Tibial artery (tissue), 4 donors: ENCODE results near the gene CTBP1.

Experiments used
- DNase-seq, 2 donors: peaks; one replicate each; pipeline ENCODE4 v3.0.0-alpha.2; 2019
- H3K27ac ChIP-seq, 2 donors: fragments of 200-600 bp; sonication (generic) in 1 of 2; 1 replicate in 1 of 2; 2 replicates in 1 of 2; pipeline ENCODE4 v1.5.1; 2018 to 2019; ENCODE audit warnings: mild to moderate bottlenecking in 1 of 2
- H3K27me3 ChIP-seq, 2 donors: fragments of 200-600 bp; sonication (generic) in 1 of 2; one replicate each; pipeline versions ENCODE4 v1.5.1 to v1.6.0; 2016 to 2019
- H3K36me3 ChIP-seq, 3 donors: fragments of 200-600 bp; sonication (generic) in 2 of 3; one replicate each; pipeline ENCODE4 v1.5.1; 2016 to 2019; ENCODE audit warnings: mild to moderate bottlenecking in 2 of 3
- H3K4me1 ChIP-seq, 4 donors: fragments of 200-600 bp; sonication (generic) in 2 of 4; 1 replicate in 3 of 4; 2 replicates in 1 of 4; pipeline ENCODE4 v1.5.1; 2016 to 2019
- H3K4me3 ChIP-seq, 2 donors: fragments of 200-600 bp; sonication (generic) in 1 of 2; 1 replicate in 1 of 2; 2 replicates in 1 of 2; pipeline ENCODE4 v1.5.1; 2018 to 2019; ENCODE audit warnings: mild to moderate bottlenecking in 2 of 2
- H3K9me3 ChIP-seq, 3 donors: fragments of 200-600 bp; sonication (generic) in 1 of 3; one replicate each; pipeline ENCODE4 v1.5.1; 2016 to 2019
- CTCF ChIP-seq, 2 experiments: fragments of 200-600 bp in 1 of 2; fragments of 450-650 bp in 1 of 2; IDR thresholded peaks; one replicate each; pipeline ENCODE4 v1.5.1; 2017 to 2019; ENCODE audit warnings: antibody characterized with exemption in 2 of 2, mild to moderate bottlenecking in 1 of 2, moderate library complexity in 1 of 2
- intact Hi-C: fragments of 100-400 bp; cut with DNase I; formaldehyde crosslinking; loops from one replicate; pipeline ENCODE4 v1.15.0; 2023; ENCODE audit warnings: low total_unique reads

Gene CTBP1

GRCh38 chr4:1248245-1249147, at the start of gene CTBP1:
CTBP1 (minus strand) TSS chr4:1249130; CDS start chr4:1241331, 7,799 bp downstream.
- Histone ChIP-seq H3K4me3 (peak within 1 kb of the TSS; percentile 61 to 67), H3K4me1 (peaks cover 15 to 56% (median 49%) of the 10 kb centered on the region in 4 donors), H3K27me3 (no peaks in the 10 kb centered on the region), H3K9me3 (no peaks in the 10 kb centered on the region), H3K36me3 (no peaks in the 10 kb centered on the region), H3K27ac (peak within 1 kb of the TSS; percentile 93 to 96)
- DNase-seq: peak; percentile 59 to 88
- no peak for TF ChIP-seq CTCF (IDR thresholded peaks at IDR 0.05)
- intact Hi-C loops: loop anchor here (1.0 to 5.0 kb wide), 2 partner anchors 44 to 98 kb away; no protein-coding TSS in a partner anchor

GRCh38 chr4:1298461-1298860, 49.5 kb upstream of the CTBP1 start:
- Histone ChIP-seq H3K27me3 (no peaks in the 10 kb centered on the region), H3K27ac (no peak overlapping the region), H3K36me3 (peaks cover 6 to 44% (median 38%) of the 10 kb centered on the region in 3 donors), H3K4me1 (peaks cover 0 to 32% (median 19%) of the 10 kb centered on the region in 4 donors), H3K4me3 (no peak overlapping the region), H3K9me3 (no peaks in the 10 kb centered on the region)
- no peak for TF ChIP-seq CTCF (IDR thresholded peaks at IDR 0.05)
- no peak for DNase-seq
- intact Hi-C loops: no loop called here

GRCh38 chr4:1297456-1298325, 48.8 kb upstream of the CTBP1 start:
- Histone ChIP-seq H3K27me3 (no peaks in the 10 kb centered on the region), H3K9me3 (no peaks in the 10 kb centered on the region), H3K4me3 (no peak overlapping the region), H3K36me3 (peaks cover 6 to 44% (median 38%) of the 10 kb centered on the region in 3 donors), H3K4me1 (peaks cover 0 to 38% (median 22%) of the 10 kb centered on the region in 4 donors), H3K27ac (no peak overlapping the region)
- no peak for DNase-seq
- intact Hi-C loops: no loop called here
- TF ChIP-seq CTCF (IDR thresholded peaks at IDR 0.05): no peak

DNA sequence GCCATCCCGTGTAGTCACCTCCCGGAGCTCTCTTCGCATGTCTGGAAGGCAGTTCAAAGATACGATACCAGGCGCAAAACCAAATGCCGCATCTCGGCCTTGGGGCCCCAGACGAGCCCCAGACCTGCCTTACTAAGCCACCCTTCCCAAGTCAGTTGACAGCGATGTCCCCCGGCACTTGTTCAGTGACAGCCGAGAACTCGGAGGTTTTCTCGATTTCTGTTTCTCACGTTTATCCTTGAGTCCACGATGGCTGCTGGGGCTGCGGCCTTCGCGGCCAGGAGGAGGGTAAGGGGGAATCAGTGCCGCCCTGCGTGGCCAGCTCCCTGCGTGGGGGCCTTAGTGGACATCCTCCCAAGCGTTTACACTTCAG, 48.1 kb upstream of the CTBP1 start:
- Histone ChIP-seq H3K27ac (no peak overlapping the region), H3K36me3 (peaks cover 6 to 44% (median 38%) of the 10 kb centered on the region in 3 donors), H3K4me3 (no peak overlapping the region), H3K27me3 (no peaks in the 10 kb centered on the region), H3K9me3 (no peaks in the 10 kb centered on the region), H3K4me1 (peaks cover 0 to 44% (median 27%) of the 10 kb centered on the region in 4 donors)
- intact Hi-C loops: no loop called here
- DNase-seq: no peak
- TF ChIP-seq CTCF (IDR thresholded peaks at IDR 0.05): no peak

GRCh38 chr4:1296324-1297022, 47.5 kb upstream of the CTBP1 start:
- Histone ChIP-seq H3K27me3 (no peaks in the 10 kb centered on the region), H3K4me1 (peaks cover 0 to 50% (median 32%) of the 10 kb centered on the region in 4 donors), H3K36me3 (peaks cover 6 to 44% (median 36%) of the 10 kb centered on the region in 3 donors), H3K9me3 (no peaks in the 10 kb centered on the region), H3K27ac (no peak overlapping the region), H3K4me3 (no peak overlapping the region)
- DNase-seq: no peak
- intact Hi-C loops: no loop called here
- TF ChIP-seq CTCF (IDR thresholded peaks at IDR 0.05): no peak
